Measurements from ENCODE around the gene ACAT2. TPM values are rescaled to one million over a fixed set of nuclear protein-coding genes. Genes with fewer than 3 reads are reported as not detected.
A peak's percentile ranks its signal among the peaks of the same experiment; 100 is the strongest.

The ACAT2 gene
- total and polyA plus RNA-seq, 2 donors (not counting 1 experiment from before 2014, with no cell fraction given) = 6.5 to 31.1 TPM

DNA sequence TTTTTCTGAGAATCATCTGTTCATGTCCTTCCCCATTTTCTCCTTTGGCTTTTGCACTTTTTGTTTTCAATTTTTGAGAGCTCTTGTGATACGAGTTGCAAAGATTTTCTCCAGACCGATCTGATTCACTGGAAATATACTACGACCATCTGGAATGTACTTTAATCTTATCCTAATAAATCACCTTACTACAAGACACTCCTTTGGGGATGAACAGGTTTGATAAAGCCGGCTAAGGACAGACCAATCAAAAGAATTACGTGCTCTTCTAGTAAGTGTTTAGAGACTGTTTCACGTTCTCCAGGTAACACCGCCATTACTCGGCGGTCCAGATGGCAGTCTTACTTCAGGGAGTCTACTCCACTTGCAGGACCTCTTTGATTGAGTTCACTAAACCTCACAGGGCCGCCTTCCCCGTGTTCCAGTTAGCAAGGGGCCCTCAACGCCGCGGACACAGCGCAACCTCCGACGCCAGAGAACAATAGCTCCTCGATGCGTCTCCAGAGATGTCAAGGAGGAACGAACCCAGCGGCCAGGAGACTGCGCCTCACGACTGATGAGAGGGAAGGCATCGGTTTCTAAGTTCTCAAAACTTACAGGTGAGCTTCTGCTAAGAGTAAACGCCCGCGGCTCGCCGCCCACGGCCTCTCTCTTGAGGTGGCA, 35.5 kb upstream of the ACAT2 start:
- Mint-ChIP-seq H3K4me3 (peak overlapping the region; percentile 95), H3K9me3 (ENCODE audit: insufficient read depth) (no peaks in the 10 kb centered on the region), H3K4me1 (peaks cover 41% of the 10 kb centered on the region), H3K27me3 (no peaks in the 10 kb centered on the region), H3K27ac (peak overlapping the region; percentile 99)
- Histone ChIP-seq H3K4me3 (ENCODE audit: control extremely low read depth in 1 of 5, extremely low read depth in 1 of 5, insufficient read depth in 1 of 5, low read depth in 2 of 5, low read length in 4 of 5) (peak overlapping the region; percentile 61 to 91 (median 84)), H3K9ac (ENCODE audit: low read length) (peak overlapping the region; percentile 85), H3K4me2 (replicated peaks; ENCODE audit: low read depth, low read length, poor library complexity, severe bottlenecking) (peak overlapping the region; percentile 78), H3K36me3 (replicated peaks in 1 of 2; ENCODE audit: control extremely low read depth in 1 of 2, control insufficient read depth in 1 of 2, extremely low read depth in 1 of 2, insufficient read depth in 2 of 2, low read length in 1 of 2) (peaks cover under 1 to 12% of the 10 kb centered on the region in 2 experiments), H3K27me3 (replicated peaks in 1 of 4; ENCODE audit: control extremely low read depth in 1 of 4, control insufficient read depth in 3 of 4, insufficient read depth in 4 of 4, low read length in 3 of 4) (no peaks in the 10 kb centered on the region), H3K27ac (ENCODE audit: low read length in 2 of 2) (peak overlapping the region; percentile 97 to 98), H3K4me1 (ENCODE audit: control insufficient read depth in 2 of 2, insufficient read depth in 2 of 2, low read length in 2 of 2) (peaks cover 37 to 39% of the 10 kb centered on the region in 2 donors), H3K9me3 (ENCODE audit: control extremely low read depth in 1 of 3, control insufficient read depth in 2 of 3, insufficient read depth in 1 of 3, low read length in 2 of 3) (no peaks in the 10 kb centered on the region), H2AFZ (ENCODE audit: insufficient read depth, low read depth, low read length, poor library complexity, severe bottlenecking) (peak overlapping the region; percentile 86), H3K79me2 (ENCODE audit: control insufficient read depth, insufficient read depth, low read length) (peaks cover 84% of the 10 kb centered on the region), H4K20me1 (ENCODE audit: control insufficient read depth, insufficient read depth, low read length, poor library complexity, severe bottlenecking) (peaks cover 20% of the 10 kb centered on the region)
- TF ChIP-seq, protein P1, sequence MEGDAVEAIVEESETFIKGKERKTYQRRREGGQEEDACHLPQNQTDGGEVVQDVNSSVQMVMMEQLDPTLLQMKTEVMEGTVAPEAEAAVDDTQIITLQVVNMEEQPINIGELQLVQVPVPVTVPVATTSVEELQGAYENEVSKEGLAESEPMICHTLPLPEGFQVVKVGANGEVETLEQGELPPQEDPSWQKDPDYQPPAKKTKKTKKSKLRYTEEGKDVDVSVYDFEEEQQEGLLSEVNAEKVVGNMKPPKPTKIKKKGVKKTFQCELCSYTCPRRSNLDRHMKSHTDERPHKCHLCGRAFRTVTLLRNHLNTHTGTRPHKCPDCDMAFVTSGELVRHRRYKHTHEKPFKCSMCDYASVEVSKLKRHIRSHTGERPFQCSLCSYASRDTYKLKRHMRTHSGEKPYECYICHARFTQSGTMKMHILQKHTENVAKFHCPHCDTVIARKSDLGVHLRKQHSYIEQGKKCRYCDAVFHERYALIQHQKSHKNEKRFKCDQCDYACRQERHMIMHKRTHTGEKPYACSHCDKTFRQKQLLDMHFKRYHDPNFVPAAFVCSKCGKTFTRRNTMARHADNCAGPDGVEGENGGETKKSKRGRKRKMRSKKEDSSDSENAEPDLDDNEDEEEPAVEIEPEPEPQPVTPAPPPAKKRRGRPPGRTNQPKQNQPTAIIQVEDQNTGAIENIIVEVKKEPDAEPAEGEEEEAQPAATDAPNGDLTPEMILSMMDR (IDR thresholded peaks at IDR 0.05) = no peak
- WGBS (ENCODE audit: insufficient coverage) = 0% methylated on average over 27 of the region's 30 CpGs
- POLR2A ChIA-PET = interaction anchor here (0.5 to 4.7 kb wide), 7 partner anchors 32 to 256 kb away, joined by 3 to 58 read pairs (median 6); partner anchors contain the start of genes ACAT2, MRPL18, SOD2 and TCP1
- CTCF ChIA-PET = interaction anchor here (0.5 to 4.7 kb wide), 10 partner anchors 11 to 242 kb away, joined by 3 to 32 read pairs (median 4); partner anchors contain the start of genes MRPL18, SOD2 and TCP1
- DNase-seq (no peak), ATAC-seq (ENCODE audit: low read depth) (no peak)
- intact Hi-C loops (cut with micrococcal nuclease) = loop anchor here (2.0 kb wide), 1 partner anchor 242 kb away; the partner anchor contains the start of gene IGF2R
